VCaP (cell line): ENCODE results near the gene WDR37.

ENCODE experiments used
- H3K27ac ChIP-seq: fragments of 450-650 bp; 2 replicates; pipeline ENCODE4 v1.5.1; 2017
- TF ChIP-seq, protein P1 (sequence below): fragments of 450-650 bp; conservative IDR thresholded peaks from 2 replicates; pipeline ENCODE4 v1.5.1; 2017; ENCODE audit warnings: mild to moderate bottlenecking, moderate library complexity

WDR37 gene

DNA sequence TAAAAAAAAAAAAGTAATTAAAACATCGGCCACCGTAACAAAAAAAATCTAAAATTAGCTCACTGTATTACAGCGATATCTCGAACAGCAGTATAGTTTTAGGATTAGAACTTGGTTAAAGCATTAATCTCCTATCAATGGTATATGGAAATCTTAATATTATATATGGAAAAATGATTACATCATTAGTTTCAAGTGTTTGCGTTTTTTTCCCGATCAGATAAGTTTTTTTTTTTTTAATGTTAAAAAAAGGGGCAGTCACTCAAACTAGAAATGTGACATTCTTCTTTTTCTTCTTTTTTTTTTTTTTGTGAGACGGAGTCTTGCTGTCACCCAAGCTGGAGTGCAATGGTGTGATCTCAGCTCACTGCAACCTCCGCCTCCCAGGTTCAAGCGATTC lies 14.7 kb upstream of the WDR37 start:
- TF ChIP-seq, protein P1, sequence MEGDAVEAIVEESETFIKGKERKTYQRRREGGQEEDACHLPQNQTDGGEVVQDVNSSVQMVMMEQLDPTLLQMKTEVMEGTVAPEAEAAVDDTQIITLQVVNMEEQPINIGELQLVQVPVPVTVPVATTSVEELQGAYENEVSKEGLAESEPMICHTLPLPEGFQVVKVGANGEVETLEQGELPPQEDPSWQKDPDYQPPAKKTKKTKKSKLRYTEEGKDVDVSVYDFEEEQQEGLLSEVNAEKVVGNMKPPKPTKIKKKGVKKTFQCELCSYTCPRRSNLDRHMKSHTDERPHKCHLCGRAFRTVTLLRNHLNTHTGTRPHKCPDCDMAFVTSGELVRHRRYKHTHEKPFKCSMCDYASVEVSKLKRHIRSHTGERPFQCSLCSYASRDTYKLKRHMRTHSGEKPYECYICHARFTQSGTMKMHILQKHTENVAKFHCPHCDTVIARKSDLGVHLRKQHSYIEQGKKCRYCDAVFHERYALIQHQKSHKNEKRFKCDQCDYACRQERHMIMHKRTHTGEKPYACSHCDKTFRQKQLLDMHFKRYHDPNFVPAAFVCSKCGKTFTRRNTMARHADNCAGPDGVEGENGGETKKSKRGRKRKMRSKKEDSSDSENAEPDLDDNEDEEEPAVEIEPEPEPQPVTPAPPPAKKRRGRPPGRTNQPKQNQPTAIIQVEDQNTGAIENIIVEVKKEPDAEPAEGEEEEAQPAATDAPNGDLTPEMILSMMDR, result no peak
- H3K27ac ChIP-seq, result no peak overlapping the region

DNA sequence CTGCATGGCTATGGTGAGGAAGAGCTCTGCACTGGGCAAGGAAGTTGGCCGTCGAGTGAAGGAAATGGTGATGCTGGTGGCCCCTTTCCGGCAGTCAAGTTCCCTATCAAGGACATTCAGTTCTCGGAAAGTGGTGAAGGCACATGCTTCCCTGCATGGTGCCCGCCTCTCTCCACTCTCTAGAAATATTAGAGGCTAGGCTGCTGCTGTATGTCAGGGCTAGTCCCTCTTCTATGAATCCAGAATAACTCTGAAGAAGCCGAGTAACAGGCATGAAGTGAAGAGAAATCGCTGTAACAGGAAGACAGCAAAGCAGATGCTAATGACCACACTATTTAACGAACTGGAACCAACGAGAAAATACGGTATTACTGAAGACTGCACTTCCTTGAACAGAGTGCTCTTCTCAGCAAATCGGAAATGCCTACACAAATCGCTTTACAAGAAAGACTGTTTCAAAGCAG lies 12.6 kb upstream of the WDR37 start:
- H3K27ac ChIP-seq, result no peak overlapping the region
- TF ChIP-seq, protein P1, result no peak

DNA sequence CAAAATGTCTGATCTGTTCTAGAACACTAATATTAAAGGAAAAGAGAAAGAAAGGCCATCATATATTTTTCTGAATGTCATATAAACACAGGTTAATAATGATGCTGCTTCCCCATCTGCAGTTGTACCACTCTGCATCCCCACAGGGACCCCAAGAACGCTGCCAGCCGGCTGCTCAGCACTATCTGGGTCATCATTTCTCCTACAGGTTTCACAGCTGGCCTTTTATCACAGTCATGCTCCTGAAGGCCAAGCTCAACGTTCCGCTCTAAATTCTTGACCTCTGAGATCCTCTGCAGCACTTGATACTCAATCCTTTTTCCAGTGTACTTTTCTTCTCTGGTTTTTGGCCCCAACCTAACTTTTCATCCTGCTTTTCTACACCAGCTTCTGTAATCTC lies 12.0 kb upstream of the WDR37 start:
- TF ChIP-seq, protein P1, result no peak
- 0 out of 2 replicates have a peak overlapping the region, but pooled peaks have one; percentile 18 for H3K27ac ChIP-seq

DNA sequence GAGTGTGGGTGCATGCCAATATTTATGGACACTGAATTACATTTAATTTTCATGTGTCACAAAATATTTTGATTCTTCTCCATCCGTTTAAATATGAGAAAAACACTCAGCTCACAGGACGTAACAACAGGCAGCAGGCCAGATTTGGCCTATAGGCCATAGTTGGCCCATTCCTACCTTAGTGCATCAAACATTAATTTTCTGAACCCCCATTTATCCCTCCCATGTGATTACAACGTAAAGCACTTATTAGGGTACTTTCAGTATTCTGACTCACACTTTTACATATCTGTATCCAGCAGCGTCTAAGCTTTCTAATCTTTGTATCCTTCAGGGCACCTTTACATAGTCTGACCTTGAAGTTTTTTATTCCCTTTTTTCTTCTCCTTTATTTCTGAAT lies 11.2 kb upstream of the WDR37 start:
- H3K27ac ChIP-seq, result peak overlapping the region; percentile 18; the same call in 1 of the 2 replicates
- TF ChIP-seq, protein P1, result no peak

DNA sequence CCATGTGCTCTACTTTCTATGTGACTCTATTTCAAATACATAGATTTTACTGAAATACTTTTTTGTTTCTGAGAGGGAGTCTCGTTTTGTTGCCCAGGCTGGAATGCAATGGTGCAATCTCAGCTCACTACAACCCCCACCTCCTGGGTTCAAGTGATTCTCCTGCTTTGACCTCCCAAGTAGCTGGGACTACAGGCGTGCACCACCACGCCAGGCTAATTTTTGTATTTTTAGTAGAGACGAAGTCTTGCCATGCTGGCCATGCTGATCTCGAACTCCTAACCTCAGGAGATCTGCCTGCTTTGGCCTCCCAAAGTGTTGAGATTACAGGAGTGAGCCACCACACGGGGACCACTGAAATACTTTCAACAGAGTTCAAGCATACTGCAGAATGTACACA lies 10.8 kb upstream of the WDR37 start:
- H3K27ac ChIP-seq, result peak overlapping the region; percentile 8; the same call in 1 of the 2 replicates
- TF ChIP-seq, protein P1, result no peak

DNA sequence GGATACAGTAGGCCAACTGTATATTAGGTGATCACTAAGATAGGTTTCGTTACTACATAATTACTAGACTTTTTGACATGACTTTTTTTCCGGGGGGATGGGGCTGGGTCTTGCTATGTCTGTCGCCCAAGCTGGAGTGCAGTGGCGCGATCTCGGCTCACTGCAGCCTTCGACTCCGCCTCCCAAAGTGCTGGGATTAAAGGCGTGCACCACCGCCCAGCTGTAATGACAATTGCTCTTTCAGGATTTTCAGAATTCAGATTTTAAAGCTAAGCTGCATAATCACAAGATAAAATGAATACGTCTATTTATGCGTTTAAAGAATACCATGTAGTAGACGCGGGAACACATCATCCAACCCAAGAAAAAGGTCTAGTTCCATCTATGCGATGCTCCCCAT lies 8.2 kb upstream of the WDR37 start:
- TF ChIP-seq, protein P1, result no peak
- peak overlapping the region; percentile 92 for H3K27ac ChIP-seq

DNA sequence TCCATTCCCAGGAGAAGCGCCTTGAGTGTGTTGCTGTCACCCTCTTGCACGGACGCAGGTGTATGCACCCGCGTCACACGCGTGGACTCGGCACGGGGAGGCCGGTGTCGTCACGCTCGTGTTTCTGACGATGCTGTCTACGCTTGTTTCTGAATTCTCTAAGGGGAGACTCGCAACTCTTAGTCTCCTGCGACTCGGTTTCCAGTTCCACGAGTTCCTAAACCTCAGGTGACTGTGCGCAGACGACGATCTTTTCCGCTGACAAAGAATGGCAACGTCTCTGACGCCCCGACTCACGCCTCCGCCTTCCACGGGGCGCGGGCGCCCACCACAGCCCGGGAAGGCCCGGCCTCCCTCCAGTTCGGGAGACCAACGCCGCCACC lies 7.8 kb upstream of the WDR37 start:
- TF ChIP-seq, protein P1, result no peak
- H3K27ac ChIP-seq, result peak overlapping the region; percentile 92
